ENCODE results near the gene SOX3.

The SOX3 gene

DNA sequence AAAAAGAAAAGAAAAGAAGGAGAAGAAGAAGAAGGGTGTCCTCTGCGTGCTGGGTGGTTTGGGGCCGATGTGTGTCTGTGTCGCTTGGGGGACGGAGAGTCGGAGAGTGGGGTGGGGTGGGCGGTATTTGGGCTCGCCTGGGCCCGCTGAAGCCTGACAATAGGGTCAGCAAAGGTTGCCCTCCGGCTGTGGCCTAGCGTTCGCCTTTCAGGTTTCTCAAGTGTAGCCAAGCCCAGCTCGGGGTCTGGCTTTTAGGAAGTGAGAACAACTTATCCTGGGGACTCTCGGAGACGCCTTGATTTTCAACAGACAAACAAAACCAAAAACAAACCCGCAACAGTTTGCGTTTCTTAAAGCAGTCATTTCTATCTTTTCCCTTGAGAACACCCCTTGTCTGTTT is 4.1 kb upstream of the SOX3 start:
- Histone ChIP-seq H3K36me3 (ENCODE audit: control insufficient read depth, insufficient read depth, low read length) (no peaks in the 10 kb centered on the region), H3K27me3 (replicated peaks; ENCODE audit: control insufficient read depth, insufficient read depth, low read length) (no peaks in the 10 kb centered on the region), H3K4me3 (replicated peaks; ENCODE audit: low read depth, low read length) (no peak overlapping the region)
- TF ChIP-seq, protein P1, sequence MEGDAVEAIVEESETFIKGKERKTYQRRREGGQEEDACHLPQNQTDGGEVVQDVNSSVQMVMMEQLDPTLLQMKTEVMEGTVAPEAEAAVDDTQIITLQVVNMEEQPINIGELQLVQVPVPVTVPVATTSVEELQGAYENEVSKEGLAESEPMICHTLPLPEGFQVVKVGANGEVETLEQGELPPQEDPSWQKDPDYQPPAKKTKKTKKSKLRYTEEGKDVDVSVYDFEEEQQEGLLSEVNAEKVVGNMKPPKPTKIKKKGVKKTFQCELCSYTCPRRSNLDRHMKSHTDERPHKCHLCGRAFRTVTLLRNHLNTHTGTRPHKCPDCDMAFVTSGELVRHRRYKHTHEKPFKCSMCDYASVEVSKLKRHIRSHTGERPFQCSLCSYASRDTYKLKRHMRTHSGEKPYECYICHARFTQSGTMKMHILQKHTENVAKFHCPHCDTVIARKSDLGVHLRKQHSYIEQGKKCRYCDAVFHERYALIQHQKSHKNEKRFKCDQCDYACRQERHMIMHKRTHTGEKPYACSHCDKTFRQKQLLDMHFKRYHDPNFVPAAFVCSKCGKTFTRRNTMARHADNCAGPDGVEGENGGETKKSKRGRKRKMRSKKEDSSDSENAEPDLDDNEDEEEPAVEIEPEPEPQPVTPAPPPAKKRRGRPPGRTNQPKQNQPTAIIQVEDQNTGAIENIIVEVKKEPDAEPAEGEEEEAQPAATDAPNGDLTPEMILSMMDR (IDR thresholded peaks at IDR 0.05; ENCODE audit: insufficient read depth, low read length, poor library complexity, severe bottlenecking): no peak
- DNase-seq (ENCODE audit: extremely low read depth, insufficient read length): no peak

DNA sequence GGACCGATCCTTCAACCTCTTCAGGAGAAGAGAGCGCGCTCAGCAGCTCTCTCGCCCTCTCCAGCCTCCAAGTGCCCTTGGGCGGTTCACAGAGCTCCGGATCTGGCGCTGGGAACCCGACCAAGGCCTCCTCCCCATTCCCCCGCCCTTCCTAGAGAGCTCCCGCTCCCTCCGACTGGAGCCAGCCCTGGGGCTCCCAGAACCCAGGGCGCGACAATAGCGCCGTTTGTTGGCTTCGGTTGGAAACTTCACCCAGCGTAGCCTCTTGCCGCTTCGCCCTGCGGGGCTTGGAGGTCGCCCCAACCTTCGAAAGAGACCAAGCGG is 3.1 kb upstream of the SOX3 start:
- no peak overlapping the region for H3K4me3 ChIP-seq (replicated peaks; ENCODE audit: low read depth, low read length)
- H3K36me3 ChIP-seq (ENCODE audit: control insufficient read depth, insufficient read depth, low read length): no peaks in the 10 kb centered on the region
- no peaks in the 10 kb centered on the region for H3K27me3 ChIP-seq (replicated peaks; ENCODE audit: control insufficient read depth, insufficient read depth, low read length)
- DNase-seq (ENCODE audit: extremely low read depth, insufficient read length): no peak
- TF ChIP-seq, protein P1 (IDR thresholded peaks at IDR 0.05; ENCODE audit: insufficient read depth, low read length, poor library complexity, severe bottlenecking): no peak

DNA sequence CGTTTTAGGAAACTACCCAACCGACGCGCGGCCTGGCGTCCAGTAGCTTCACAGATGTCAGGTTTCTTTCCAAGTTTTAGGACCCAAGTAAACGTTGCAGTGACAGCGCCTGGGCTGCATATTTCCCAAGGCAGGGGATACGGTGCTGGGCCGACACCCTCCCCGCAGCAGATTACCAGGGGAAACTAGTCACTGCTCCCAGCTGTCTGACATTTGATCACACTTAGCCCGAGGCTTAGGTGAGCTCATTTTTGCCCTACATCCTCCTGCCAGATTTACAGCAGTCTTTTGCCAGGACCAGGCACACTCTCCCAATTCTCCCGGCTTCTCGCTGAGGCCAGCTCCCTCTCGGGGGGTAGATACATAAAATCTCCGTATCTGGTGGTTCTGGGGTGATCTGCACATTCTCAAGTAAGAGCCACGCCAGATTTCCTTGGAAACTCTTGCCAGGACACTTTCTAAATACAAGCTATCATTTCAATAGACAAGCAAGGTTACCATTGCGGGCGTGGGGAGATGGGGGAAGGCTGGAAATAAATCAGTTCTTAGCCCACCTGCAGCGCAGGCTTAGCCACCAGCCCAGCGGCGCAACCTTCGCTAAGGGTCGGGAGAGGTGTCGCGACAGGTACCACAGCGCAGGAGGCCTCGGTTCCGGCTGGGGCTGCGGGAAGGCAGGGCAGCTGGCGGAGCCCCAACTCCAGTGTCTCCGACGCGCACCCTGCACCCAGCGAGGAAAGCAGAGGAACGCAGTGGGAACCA is 2.5 kb upstream of the SOX3 start:
- no peak for DNase-seq (ENCODE audit: extremely low read depth, insufficient read length)
- Histone ChIP-seq H3K36me3 (ENCODE audit: control insufficient read depth, insufficient read depth, low read length) (no peaks in the 10 kb centered on the region), H3K4me3 (replicated peaks; ENCODE audit: low read depth, low read length) (no peak overlapping the region), H3K27me3 (replicated peaks; ENCODE audit: control insufficient read depth, insufficient read depth, low read length) (no peaks in the 10 kb centered on the region)
- TF ChIP-seq, protein P1 (IDR thresholded peaks at IDR 0.05; ENCODE audit: insufficient read depth, low read length, poor library complexity, severe bottlenecking): no peak

DNA sequence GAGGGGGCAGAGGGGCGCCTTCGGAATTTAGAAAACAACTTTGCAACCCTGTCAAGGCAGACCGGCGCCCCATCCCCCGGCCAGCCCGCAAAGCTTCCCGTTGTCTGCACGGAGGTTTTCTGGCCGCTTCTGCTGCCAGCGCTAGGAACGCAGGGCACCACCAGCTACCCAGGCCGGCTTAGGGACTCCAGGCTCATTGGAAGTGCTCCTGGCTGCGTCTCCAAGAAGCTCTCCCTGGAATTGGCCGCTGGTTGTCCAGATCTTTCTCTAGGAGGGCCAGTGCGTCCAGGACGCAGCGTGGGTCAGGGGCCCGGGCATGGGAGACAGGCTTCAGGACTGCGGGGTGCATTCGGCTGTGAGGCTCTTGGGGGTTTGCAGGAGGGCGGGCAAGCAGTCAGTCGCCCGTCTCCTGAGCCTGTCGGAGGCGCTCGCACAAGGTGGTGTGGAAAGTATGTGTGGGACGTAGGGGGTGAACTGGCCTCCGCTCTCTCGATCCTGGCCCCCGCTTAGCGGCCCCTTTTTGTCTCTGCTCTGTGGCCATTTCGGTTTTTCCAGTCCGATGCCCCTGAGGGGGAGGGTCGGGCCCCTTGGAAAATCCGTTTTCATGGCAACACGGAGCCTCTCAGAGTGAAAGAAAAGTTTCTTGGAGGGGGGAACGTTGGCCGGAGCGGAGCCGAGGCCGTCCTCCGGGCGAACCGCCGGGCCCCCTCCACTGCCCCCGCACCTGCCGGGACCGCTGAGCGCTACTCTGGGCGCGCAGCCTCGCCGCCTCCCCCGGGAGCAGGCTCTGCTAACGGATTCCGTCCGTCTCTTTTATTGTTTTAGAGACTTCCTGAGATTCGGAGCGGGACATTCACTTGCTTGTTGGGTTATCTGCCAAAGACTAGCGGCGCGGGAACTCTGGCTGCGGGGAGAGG is 810 bp upstream of the SOX3 start:
- Histone ChIP-seq H3K36me3 (ENCODE audit: control insufficient read depth, insufficient read depth, low read length) (no peaks in the 10 kb centered on the region), H3K4me3 (replicated peaks; ENCODE audit: low read depth, low read length) (no peak overlapping the region), H3K27me3 (replicated peaks; ENCODE audit: control insufficient read depth, insufficient read depth, low read length) (no peaks in the 10 kb centered on the region)
- TF ChIP-seq, protein P1 (IDR thresholded peaks at IDR 0.05; ENCODE audit: insufficient read depth, low read length, poor library complexity, severe bottlenecking): no peak
- no peak for DNase-seq (ENCODE audit: extremely low read depth, insufficient read length)

DNA sequence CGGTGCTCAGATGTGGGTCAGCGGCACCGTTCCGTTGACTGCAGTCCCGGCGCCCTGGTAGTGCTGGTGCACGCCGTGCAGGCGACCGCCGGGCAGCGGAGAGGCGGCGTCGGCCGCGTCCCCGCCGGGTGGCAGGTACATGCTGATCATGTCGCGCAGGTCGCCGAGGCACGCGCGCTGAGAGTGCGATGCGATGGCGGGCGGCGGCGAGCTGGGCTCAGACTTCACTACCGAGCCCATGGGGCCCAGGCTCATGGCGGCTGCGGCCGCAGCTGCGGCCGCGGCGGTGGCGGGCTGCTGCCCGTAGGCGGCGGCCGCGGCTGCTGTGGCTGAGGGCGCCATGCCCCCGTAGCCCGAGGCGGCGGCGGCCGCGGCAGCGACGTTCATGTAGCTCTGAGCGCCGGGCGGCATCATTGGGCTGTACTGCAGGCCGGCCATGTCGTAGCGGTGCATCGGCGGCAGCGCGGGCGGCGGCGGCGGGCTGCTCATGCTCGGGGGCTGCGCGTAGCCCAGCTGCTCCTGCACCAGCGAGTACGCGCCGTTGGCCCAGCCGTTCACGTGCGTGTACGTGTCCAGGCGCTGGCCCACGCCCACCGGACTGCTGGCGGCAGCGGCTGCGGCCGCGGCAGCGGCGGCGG is 1.0 kb downstream of the SOX3 start:
- no peaks in the 10 kb centered on the region for H3K36me3 ChIP-seq (ENCODE audit: control insufficient read depth, insufficient read depth, low read length)
- no peak for DNase-seq (ENCODE audit: extremely low read depth, insufficient read length)
- no peak overlapping the region for H3K4me3 ChIP-seq (replicated peaks; ENCODE audit: low read depth, low read length)
- no peaks in the 10 kb centered on the region for H3K27me3 ChIP-seq (replicated peaks; ENCODE audit: control insufficient read depth, insufficient read depth, low read length)
- TF ChIP-seq, protein P1 (IDR thresholded peaks at IDR 0.05; ENCODE audit: insufficient read depth, low read length, poor library complexity, severe bottlenecking): no peak

All from GM06990 (cell line).